ENCODE data around the gene CLINT1.

- TF ChIP-seq JUN (IDR thresholded peaks at IDR 0.05) (no peak), REST (IDR thresholded peaks at IDR 0.05) (no peak), CTCF (IDR thresholded peaks at IDR 0.05) (no peak), POLR2A (IDR thresholded peaks at IDR 0.05; ENCODE audit: low read length) (no peak), RAD21 (conservative IDR thresholded peaks at IDR 0.05 in 1 of 2, IDR thresholded peaks at IDR 0.05 in 1 of 2) (no peak), MAX (IDR thresholded peaks at IDR 0.05) (no peak), BHLHE40 (IDR thresholded peaks at IDR 0.05; ENCODE audit: low read depth, low read length) (no peak), FOSL2 (IDR thresholded peaks at IDR 0.05) (no peak), FOSL2 (CRISPR knock-in tag; IDR thresholded peaks at IDR 0.05) (no peak), HOXB5 (CRISPR knock-in tag; IDR thresholded peaks at IDR 0.05) (no peak)
Measured at GRCh38 chr5:157900644-157901043, 41.7 kb upstream of the CLINT1 start.
